ENCODE measurements around the gene P2RX6. TPM values are rescaled to one million over a fixed set of nuclear protein-coding genes. Genes with fewer than 3 reads are reported as not detected.

P2RX6 gene
- total and polyA plus RNA-seq, 2 experiments from 2014 or later: not detected

DNA sequence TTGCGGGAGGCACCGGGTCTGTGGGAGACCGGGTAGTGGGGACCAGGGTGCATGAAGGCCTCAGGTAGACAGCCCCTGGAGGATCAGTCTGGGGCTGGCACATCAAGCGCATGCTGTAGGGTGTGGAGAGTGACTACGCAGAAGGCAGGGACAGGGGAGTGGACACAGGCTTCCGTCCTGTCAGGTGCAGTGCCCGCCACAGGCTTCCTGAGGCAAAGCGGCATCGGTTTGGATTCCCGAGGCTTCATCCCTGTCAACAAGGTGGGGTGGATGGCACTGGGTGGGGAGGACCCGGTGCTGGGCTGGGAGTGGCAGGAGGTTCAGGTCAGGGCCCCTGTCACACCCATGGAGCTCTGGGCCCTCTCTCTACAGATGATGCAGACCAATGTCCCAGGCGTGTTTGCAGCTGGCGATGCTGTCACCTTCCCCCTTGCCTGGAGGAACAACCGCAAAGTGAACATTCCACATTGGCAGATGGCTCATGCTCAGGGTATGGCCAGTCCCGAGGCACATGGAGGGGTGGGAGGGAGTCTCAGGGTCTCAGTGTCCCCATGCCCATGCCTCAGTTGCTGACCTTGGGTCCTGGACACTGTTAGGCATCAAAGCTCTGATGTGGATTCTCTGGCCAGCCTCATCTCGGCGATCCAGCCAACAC is 37.3 kb upstream of the P2RX6 start:
- Histone ChIP-seq H3K4me3 (no peak overlapping the region), H3K4me1 (ENCODE audit: insufficient read depth) (peaks cover 11% of the 10 kb centered on the region; the same call in 1 of the 2 replicates), H3K9me2 (ENCODE audit: insufficient read depth) (0 out of 2 replicates have a peak, but pooled peaks cover 6% of the 10 kb centered on the region), H3K4me2 (no peak overlapping the region), H3K79me2 (replicated peaks; ENCODE audit: insufficient read depth) (no peaks in the 10 kb centered on the region), H3K36me3 (ENCODE audit: insufficient read depth) (no peaks in the 10 kb centered on the region; the same call in 1 of the 2 replicates), H4K20me1 (replicated peaks; ENCODE audit: insufficient read depth) (no peaks in the 10 kb centered on the region), H3K27me3 (ENCODE audit: insufficient read depth) (no peaks in the 10 kb centered on the region), H3K27ac (ENCODE audit: low read depth) (no peak overlapping the region), H2AFZ (no peak overlapping the region), H3F3A (replicated peaks; ENCODE audit: low read depth) (no peaks in the 10 kb centered on the region)
- peaks cover 6% of the 10 kb centered on the region; the same call in 1 of the 3 replicates for H3K36me3 Mint-ChIP-seq (ENCODE audit: low read depth)
- H3K4me3 Mint-ChIP-seq: no peak overlapping the region
- no peak for TF ChIP-seq STAT1 (IDR thresholded peaks at IDR 0.05; ENCODE audit: unreplicated experiment)
- no peak for TF ChIP-seq EZH2 (IDR thresholded peaks at IDR 0.05; ENCODE audit: low read depth, unreplicated experiment)
- no peak for TF ChIP-seq CTCF (conservative IDR thresholded peaks at IDR 0.05; ENCODE audit: low read depth in 2 of 2)
- TF ChIP-seq POLR2AphosphoS5 (IDR thresholded peaks at IDR 0.05; ENCODE audit: low read depth): no peak
- TF ChIP-seq, protein P1, sequence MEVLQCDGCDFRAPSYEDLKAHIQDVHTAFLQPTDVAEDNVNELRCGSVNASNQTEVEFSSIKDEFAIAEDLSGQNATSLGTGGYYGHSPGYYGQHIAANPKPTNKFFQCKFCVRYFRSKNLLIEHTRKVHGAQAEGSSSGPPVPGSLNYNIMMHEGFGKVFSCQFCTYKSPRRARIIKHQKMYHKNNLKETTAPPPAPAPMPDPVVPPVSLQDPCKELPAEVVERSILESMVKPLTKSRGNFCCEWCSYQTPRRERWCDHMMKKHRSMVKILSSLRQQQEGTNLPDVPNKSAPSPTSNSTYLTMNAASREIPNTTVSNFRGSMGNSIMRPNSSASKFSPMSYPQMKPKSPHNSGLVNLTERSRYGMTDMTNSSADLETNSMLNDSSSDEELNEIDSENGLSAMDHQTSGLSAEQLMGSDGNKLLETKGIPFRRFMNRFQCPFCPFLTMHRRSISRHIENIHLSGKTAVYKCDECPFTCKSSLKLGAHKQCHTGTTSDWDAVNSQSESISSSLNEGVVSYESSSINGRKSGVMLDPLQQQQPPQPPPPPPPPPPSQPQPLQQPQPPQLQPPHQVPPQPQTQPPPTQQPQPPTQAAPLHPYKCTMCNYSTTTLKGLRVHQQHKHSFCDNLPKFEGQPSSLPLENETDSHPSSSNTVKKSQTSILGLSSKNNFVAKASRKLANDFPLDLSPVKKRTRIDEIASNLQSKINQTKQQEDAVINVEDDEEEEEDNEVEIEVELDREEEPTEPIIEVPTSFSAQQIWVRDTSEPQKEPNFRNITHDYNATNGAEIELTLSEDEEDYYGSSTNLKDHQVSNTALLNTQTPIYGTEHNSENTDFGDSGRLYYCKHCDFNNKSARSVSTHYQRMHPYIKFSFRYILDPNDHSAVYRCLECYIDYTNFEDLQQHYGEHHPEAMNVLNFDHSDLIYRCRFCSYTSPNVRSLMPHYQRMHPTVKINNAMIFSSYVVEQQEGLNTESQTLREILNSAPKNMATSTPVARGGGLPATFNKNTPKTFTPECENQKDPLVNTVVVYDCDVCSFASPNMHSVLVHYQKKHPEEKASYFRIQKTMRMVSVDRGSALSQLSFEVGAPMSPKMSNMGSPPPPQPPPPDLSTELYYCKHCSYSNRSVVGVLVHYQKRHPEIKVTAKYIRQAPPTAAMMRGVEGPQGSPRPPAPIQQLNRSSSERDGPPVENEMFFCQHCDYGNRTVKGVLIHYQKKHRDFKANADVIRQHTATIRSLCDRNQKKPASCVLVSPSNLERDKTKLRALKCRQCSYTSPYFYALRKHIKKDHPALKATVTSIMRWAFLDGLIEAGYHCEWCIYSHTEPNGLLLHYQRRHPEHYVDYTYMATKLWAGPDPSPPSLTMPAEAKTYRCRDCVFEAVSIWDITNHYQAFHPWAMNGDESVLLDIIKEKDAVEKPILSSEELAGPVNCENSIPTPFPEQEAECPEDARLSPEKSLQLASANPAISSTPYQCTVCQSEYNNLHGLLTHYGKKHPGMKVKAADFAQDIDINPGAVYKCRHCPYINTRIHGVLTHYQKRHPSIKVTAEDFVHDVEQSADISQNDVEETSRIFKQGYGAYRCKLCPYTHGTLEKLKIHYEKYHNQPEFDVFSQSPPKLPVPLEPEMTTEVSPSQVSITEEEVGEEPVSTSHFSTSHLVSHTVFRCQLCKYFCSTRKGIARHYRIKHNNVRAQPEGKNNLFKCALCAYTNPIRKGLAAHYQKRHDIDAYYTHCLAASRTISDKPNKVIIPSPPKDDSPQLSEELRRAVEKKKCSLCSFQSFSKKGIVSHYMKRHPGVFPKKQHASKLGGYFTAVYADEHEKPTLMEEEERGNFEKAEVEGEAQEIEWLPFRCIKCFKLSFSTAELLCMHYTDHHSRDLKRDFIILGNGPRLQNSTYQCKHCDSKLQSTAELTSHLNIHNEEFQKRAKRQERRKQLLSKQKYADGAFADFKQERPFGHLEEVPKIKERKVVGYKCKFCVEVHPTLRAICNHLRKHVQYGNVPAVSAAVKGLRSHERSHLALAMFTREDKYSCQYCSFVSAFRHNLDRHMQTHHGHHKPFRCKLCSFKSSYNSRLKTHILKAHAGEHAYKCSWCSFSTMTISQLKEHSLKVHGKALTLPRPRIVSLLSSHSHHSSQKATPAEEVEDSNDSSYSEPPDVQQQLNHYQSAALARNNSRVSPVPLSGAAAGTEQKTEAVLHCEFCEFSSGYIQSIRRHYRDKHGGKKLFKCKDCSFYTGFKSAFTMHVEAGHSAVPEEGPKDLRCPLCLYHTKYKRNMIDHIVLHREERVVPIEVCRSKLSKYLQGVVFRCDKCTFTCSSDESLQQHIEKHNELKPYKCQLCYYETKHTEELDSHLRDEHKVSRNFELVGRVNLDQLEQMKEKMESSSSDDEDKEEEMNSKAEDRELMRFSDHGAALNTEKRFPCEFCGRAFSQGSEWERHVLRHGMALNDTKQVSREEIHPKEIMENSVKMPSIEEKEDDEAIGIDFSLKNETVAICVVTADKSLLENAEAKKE (CRISPR knock-in tag; IDR thresholded peaks at IDR 0.05): no peak
- no peak for TF ChIP-seq EZH2phosphoT487 (IDR thresholded peaks at IDR 0.05; ENCODE audit: unreplicated experiment)
- no peak for TF ChIP-seq NANOG (IDR thresholded peaks at IDR 0.05; ENCODE audit: borderline replicate concordance)
- no peak for TF ChIP-seq ZNF114 (CRISPR knock-in tag; IDR thresholded peaks at IDR 0.05)
- peaks cover 20% of the 10 kb centered on the region for H3K9me3 Mint-ChIP-seq
- H3K27me3 Mint-ChIP-seq (ENCODE audit: insufficient read depth, low read depth, poor library complexity): peaks cover 34% of the 10 kb centered on the region
- DNase-seq (ENCODE audit: low spot score) (no peak), ATAC-seq (no peak)
- peaks cover 15% of the 10 kb centered on the region for H3K4me1 Mint-ChIP-seq
- no peak overlapping the region for H3K27ac Mint-ChIP-seq
